ENCODE results near the gene PLCH1.

PLCH1 gene

GRCh38 chr3:155412904-155413303 lies 332.0 kb downstream of the PLCH1 start:
- no peak overlapping the region for H3K4me3 ChIP-seq (ENCODE audit: low read depth, low read length)
- no peaks in the 10 kb centered on the region for H3K36me3 ChIP-seq (replicated peaks)
- no peak for DNase-seq
- no peak for TF ChIP-seq CTCF (IDR thresholded peaks at IDR 0.05; ENCODE audit: low read depth, low read length, missing control alignments)
- H3K27me3 ChIP-seq (replicated peaks): no peaks in the 10 kb centered on the region
- no peak overlapping the region for H3K27ac ChIP-seq
- in situ Hi-C loops (cut with HindIII; ENCODE audit: low pct_ligation_motif_present, low sequenced_read_pairs): no loop called here

- no peak overlapping the region for H3K4me3 ChIP-seq (ENCODE audit: low read depth, low read length)
- in situ Hi-C loops (cut with HindIII; ENCODE audit: low pct_ligation_motif_present, low sequenced_read_pairs): no loop called here
- H3K36me3 ChIP-seq (replicated peaks): no peaks in the 10 kb centered on the region
- no peak overlapping the region for H3K27ac ChIP-seq
- no peak for TF ChIP-seq CTCF (IDR thresholded peaks at IDR 0.05; ENCODE audit: low read depth, low read length, missing control alignments)
- no peak for DNase-seq
- H3K27me3 ChIP-seq (replicated peaks): no peaks in the 10 kb centered on the region
These were observed 333.2 kb downstream of the PLCH1 start for GRCh38 chr3:155411500-155412223.

- Histone ChIP-seq H3K27me3 (replicated peaks) (no peaks in the 10 kb centered on the region), H3K27ac (no peak overlapping the region), H3K36me3 (replicated peaks) (no peaks in the 10 kb centered on the region), H3K4me3 (ENCODE audit: low read depth, low read length) (no peak overlapping the region)
- TF ChIP-seq CTCF (IDR thresholded peaks at IDR 0.05; ENCODE audit: low read depth, low read length, missing control alignments): no peak
- in situ Hi-C loops (cut with HindIII; ENCODE audit: low pct_ligation_motif_present, low sequenced_read_pairs): no loop called here
- DNase-seq: no peak
These were observed 335.5 kb downstream of the PLCH1 start for GRCh38 chr3:155409336-155409735.

- TF ChIP-seq CTCF (IDR thresholded peaks at IDR 0.05; ENCODE audit: low read depth, low read length, missing control alignments): no peak
- no peak overlapping the region for H3K4me3 ChIP-seq (ENCODE audit: low read depth, low read length)
- no peak overlapping the region for H3K27ac ChIP-seq
- no peaks in the 10 kb centered on the region for H3K36me3 ChIP-seq (replicated peaks)
- in situ Hi-C loops (cut with HindIII; ENCODE audit: low pct_ligation_motif_present, low sequenced_read_pairs): no loop called here
- no peak for DNase-seq
- H3K27me3 ChIP-seq (replicated peaks): no peaks in the 10 kb centered on the region
These were observed 336.9 kb downstream of the PLCH1 start for GRCh38 chr3:155407971-155408370.

- TF ChIP-seq CTCF (IDR thresholded peaks at IDR 0.05; ENCODE audit: low read depth, low read length, missing control alignments): no peak
These were observed 337.5 kb downstream of the PLCH1 start for GRCh38 chr3:155407331-155407730.

GRCh38 chr3:155404486-155404885 lies 340.4 kb downstream of the PLCH1 start:
- TF ChIP-seq CTCF (IDR thresholded peaks at IDR 0.05; ENCODE audit: low read depth, low read length, missing control alignments): no peak
- Histone ChIP-seq H3K27me3 (replicated peaks) (no peaks in the 10 kb centered on the region), H3K4me3 (ENCODE audit: low read depth, low read length) (no peak overlapping the region), H3K36me3 (replicated peaks) (no peaks in the 10 kb centered on the region), H3K27ac (no peak overlapping the region)
- in situ Hi-C loops (cut with HindIII; ENCODE audit: low pct_ligation_motif_present, low sequenced_read_pairs): no loop called here
- DNase-seq: no peak

More at GRCh38 chr3:155407331-155407730, 337.5 kb downstream of the PLCH1 start:
- Histone ChIP-seq H3K27me3 (replicated peaks) (no peaks in the 10 kb centered on the region), H3K4me3 (ENCODE audit: low read depth, low read length) (no peak overlapping the region), H3K27ac (no peak overlapping the region), H3K36me3 (replicated peaks) (no peaks in the 10 kb centered on the region)
- in situ Hi-C loops (cut with HindIII; ENCODE audit: low pct_ligation_motif_present, low sequenced_read_pairs): no loop called here
- DNase-seq: no peak

Data from brain microvascular endothelial cell (primary cell).